ENCODE data around the gene IKZF4. TPM values are rescaled to one million over a fixed set of nuclear protein-coding genes. Genes with fewer than 3 reads are reported as not detected.

IKZF4 gene
- total and polyA plus RNA-seq, 2 experiments from 2014 or later = 4.6 to 9.0 TPM

DNA sequence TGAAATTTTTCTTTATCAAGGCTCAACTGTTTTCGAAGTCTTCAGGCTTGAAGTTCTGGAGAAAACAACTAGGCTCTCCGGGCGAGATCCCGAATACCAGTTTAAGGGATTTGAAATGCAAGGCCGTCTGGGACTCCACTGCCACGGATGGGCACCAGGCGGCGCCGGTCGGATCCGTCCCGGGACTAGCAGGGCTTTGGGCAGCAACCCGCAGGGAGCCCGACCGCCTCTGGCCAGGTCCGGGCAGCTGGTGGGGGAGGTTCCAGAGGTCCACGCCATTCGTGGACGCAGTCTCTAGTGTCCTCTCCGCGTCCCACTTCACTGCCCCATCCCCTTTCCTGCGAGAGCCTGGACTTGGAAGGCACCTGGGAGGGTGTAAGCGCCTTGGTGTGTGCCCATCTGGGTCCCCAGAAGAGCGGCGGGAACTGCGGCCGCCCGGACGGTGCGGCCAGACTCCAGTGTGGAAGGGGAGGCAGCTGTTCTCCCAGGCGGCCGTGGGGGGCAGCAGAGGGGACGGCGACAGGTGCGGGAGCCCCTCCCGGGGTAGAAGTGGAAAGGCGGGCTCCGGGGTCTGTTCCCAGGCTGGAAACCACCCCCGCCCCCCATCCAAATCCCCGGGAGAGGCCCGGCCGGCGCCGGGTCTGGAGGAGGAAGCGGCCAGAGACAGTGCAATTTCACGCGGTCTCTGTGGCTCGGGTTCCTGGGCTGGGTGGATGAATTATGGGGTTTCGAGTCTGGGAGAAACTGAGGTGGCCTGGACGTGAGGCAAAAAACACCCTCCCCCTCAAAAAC, 58.3 kb downstream of the IKZF4 start:
- H3K27ac ChIP-seq (ENCODE audit: low read depth) = peak overlapping the region; percentile 98
- peak; percentile 96 for DNase-seq (ENCODE audit: low spot score)

DNA sequence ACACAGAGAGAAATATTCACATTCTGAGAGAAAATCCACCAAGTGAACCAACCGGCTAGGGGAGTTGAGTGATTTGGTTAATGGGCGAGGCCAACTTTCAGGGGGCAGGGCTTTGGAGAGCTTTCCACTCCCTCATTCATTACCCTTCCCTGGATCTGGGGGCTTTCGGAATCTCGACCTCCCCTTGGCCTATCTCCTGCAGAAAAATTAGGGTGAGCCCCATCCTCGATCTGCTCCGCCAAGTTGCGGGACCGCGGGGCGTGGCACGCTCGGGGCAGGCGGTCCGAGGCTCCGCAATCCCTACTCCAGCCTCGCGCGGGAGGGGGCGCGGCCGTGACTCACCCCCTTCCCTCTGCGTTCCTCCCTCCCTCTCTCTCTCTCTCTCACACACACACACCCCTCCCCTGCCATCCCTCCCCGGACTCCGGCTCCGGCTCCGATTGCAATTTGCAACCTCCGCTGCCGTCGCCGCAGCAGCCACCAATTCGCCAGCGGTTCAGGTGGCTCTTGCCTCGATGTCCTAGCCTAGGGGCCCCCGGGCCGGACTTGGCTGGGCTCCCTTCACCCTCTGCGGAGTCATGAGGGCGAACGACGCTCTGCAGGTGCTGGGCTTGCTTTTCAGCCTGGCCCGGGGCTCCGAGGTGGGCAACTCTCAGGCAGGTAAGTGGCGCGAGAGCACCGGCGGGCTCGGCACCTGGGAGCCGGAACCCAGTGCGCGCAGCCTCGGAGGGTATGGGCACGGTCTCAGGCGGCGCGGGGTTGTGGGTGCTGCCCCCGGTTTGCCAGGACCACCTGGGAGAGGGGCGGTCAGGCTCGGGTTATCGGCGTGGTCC, 59.1 kb downstream of the IKZF4 start, which contains the start of gene ERBB3:
Gene ERBB3, plus strand, starts transcription at position 443 of the 833 bp plus-strand sequence. Its CDS starts 136 bp downstream, at position 579.
- ATAC-seq (peak; percentile 58), DNase-seq (ENCODE audit: low spot score) (peak; percentile 92)
- Histone ChIP-seq H3K4me3 (peak within 1 kb of the TSS; percentile 84), H3K4me1 (ENCODE audit: insufficient read depth) (peaks cover 22% of the 10 kb centered on the region), H3F3A (replicated peaks; ENCODE audit: low read depth) (0 out of 2 replicates have a peak, but pooled peaks cover 13% of the 10 kb centered on the region), H2AFZ (peak within 1 kb of the TSS; percentile 93), H3K4me2 (peak within 1 kb of the TSS; percentile 93), H3K36me3 (ENCODE audit: insufficient read depth) (0 out of 2 replicates have a peak, but pooled peaks cover 7% of the 10 kb centered on the region), H4K20me1 (replicated peaks; ENCODE audit: insufficient read depth) (peaks cover 17% of the 10 kb centered on the region), H3K27ac (ENCODE audit: low read depth) (peak within 1 kb of the TSS; percentile 98), H3K9me2 (ENCODE audit: insufficient read depth) (no peaks in the 10 kb centered on the region), H3K79me2 (replicated peaks; ENCODE audit: insufficient read depth) (peaks cover 30% of the 10 kb centered on the region), H3K27me3 (ENCODE audit: insufficient read depth) (no peaks in the 10 kb centered on the region)
- Mint-ChIP-seq H3K27ac (peak within 1 kb of the TSS; percentile 98), H3K27me3 (ENCODE audit: insufficient read depth, low read depth, poor library complexity) (peaks cover 7% of the 10 kb centered on the region), H3K9me3 (peaks cover 3% of the 10 kb centered on the region; the same call in 1 of the 3 replicates), H3K4me3 (peak within 1 kb of the TSS; percentile 90), H3K36me3 (ENCODE audit: low read depth) (peaks cover 20% of the 10 kb centered on the region), H3K4me1 (peaks cover 30% of the 10 kb centered on the region)
- no peak; the same call in none of the 2 replicates for TF ChIP-seq POLR2AphosphoS5 (IDR thresholded peaks at IDR 0.05; ENCODE audit: low read depth)
- TF ChIP-seq, protein P1, sequence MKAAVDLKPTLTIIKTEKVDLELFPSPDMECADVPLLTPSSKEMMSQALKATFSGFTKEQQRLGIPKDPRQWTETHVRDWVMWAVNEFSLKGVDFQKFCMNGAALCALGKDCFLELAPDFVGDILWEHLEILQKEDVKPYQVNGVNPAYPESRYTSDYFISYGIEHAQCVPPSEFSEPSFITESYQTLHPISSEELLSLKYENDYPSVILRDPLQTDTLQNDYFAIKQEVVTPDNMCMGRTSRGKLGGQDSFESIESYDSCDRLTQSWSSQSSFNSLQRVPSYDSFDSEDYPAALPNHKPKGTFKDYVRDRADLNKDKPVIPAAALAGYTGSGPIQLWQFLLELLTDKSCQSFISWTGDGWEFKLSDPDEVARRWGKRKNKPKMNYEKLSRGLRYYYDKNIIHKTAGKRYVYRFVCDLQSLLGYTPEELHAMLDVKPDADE (IDR thresholded peaks at IDR 0.05) = peak; percentile 24; the same call in 1 of the 2 replicates
- TF ChIP-seq, protein P2, sequence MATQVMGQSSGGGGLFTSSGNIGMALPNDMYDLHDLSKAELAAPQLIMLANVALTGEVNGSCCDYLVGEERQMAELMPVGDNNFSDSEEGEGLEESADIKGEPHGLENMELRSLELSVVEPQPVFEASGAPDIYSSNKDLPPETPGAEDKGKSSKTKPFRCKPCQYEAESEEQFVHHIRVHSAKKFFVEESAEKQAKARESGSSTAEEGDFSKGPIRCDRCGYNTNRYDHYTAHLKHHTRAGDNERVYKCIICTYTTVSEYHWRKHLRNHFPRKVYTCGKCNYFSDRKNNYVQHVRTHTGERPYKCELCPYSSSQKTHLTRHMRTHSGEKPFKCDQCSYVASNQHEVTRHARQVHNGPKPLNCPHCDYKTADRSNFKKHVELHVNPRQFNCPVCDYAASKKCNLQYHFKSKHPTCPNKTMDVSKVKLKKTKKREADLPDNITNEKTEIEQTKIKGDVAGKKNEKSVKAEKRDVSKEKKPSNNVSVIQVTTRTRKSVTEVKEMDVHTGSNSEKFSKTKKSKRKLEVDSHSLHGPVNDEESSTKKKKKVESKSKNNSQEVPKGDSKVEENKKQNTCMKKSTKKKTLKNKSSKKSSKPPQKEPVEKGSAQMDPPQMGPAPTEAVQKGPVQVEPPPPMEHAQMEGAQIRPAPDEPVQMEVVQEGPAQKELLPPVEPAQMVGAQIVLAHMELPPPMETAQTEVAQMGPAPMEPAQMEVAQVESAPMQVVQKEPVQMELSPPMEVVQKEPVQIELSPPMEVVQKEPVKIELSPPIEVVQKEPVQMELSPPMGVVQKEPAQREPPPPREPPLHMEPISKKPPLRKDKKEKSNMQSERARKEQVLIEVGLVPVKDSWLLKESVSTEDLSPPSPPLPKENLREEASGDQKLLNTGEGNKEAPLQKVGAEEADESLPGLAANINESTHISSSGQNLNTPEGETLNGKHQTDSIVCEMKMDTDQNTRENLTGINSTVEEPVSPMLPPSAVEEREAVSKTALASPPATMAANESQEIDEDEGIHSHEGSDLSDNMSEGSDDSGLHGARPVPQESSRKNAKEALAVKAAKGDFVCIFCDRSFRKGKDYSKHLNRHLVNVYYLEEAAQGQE (IDR thresholded peaks at IDR 0.05; ENCODE audit: unreplicated experiment) = no peak
- no peak for TF ChIP-seq ZNF114 (CRISPR knock-in tag; IDR thresholded peaks at IDR 0.05)
- TF ChIP-seq ZNF331 (CRISPR knock-in tag; IDR thresholded peaks at IDR 0.05; ENCODE audit: low read depth) = no peak
- TF ChIP-seq EZH2phosphoT487 (IDR thresholded peaks at IDR 0.05; ENCODE audit: unreplicated experiment) = no peak
- peak; percentile 53; the same call in 1 of the 2 replicates for TF ChIP-seq CREB1 (CRISPR knock-in tag; IDR thresholded peaks at IDR 0.05; ENCODE audit: low read depth)
- TF ChIP-seq NANOG (IDR thresholded peaks at IDR 0.05; ENCODE audit: borderline replicate concordance) = no peak
- TF ChIP-seq JUNB (IDR thresholded peaks at IDR 0.05; ENCODE audit: unreplicated experiment) = no peak

More for the DNA sequence above, 58.3 kb downstream of the IKZF4 start:
- TF ChIP-seq POLR2AphosphoS5 (IDR thresholded peaks at IDR 0.05; ENCODE audit: low read depth) (peak; percentile 67), CREB1 (CRISPR knock-in tag; IDR thresholded peaks at IDR 0.05; ENCODE audit: low read depth) (peak; percentile 44; the same call in 1 of the 2 replicates), STAT1 (IDR thresholded peaks at IDR 0.05; ENCODE audit: unreplicated experiment) (no peak), ZNF331 (CRISPR knock-in tag; IDR thresholded peaks at IDR 0.05; ENCODE audit: low read depth) (no peak), EZH2phosphoT487 (IDR thresholded peaks at IDR 0.05; ENCODE audit: unreplicated experiment) (no peak)
- TF ChIP-seq, protein P3, sequence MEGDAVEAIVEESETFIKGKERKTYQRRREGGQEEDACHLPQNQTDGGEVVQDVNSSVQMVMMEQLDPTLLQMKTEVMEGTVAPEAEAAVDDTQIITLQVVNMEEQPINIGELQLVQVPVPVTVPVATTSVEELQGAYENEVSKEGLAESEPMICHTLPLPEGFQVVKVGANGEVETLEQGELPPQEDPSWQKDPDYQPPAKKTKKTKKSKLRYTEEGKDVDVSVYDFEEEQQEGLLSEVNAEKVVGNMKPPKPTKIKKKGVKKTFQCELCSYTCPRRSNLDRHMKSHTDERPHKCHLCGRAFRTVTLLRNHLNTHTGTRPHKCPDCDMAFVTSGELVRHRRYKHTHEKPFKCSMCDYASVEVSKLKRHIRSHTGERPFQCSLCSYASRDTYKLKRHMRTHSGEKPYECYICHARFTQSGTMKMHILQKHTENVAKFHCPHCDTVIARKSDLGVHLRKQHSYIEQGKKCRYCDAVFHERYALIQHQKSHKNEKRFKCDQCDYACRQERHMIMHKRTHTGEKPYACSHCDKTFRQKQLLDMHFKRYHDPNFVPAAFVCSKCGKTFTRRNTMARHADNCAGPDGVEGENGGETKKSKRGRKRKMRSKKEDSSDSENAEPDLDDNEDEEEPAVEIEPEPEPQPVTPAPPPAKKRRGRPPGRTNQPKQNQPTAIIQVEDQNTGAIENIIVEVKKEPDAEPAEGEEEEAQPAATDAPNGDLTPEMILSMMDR (conservative IDR thresholded peaks at IDR 0.05; ENCODE audit: low read depth in 2 of 2) = peak; percentile 70 to 74
- Histone ChIP-seq H3K4me3 (peak overlapping the region; percentile 84), H3K4me1 (ENCODE audit: insufficient read depth) (peaks cover 22% of the 10 kb centered on the region), H3F3A (replicated peaks; ENCODE audit: low read depth) (0 out of 2 replicates have a peak, but pooled peaks cover 15% of the 10 kb centered on the region), H3K9me2 (ENCODE audit: insufficient read depth) (no peaks in the 10 kb centered on the region), H3K27me3 (ENCODE audit: insufficient read depth) (no peaks in the 10 kb centered on the region), H3K4me2 (peak overlapping the region; percentile 93), H3K36me3 (ENCODE audit: insufficient read depth) (no peaks in the 10 kb centered on the region), H2AFZ (peak overlapping the region; percentile 93; the same call in 1 of the 2 replicates), H3K79me2 (replicated peaks; ENCODE audit: insufficient read depth) (peaks cover 30% of the 10 kb centered on the region), H4K20me1 (replicated peaks; ENCODE audit: insufficient read depth) (peaks cover 12% of the 10 kb centered on the region; the same call in 1 of the 2 replicates)
- peak overlapping the region; percentile 90 for H3K4me3 Mint-ChIP-seq
- peak; percentile 71 for ATAC-seq
- peaks cover 30% of the 10 kb centered on the region for H3K4me1 Mint-ChIP-seq
- peak overlapping the region; percentile 98 for H3K27ac Mint-ChIP-seq
- peaks cover 3% of the 10 kb centered on the region; the same call in 1 of the 3 replicates for H3K9me3 Mint-ChIP-seq
- peaks cover 12% of the 10 kb centered on the region for H3K36me3 Mint-ChIP-seq (ENCODE audit: low read depth)
- H3K27me3 Mint-ChIP-seq (ENCODE audit: insufficient read depth, low read depth, poor library complexity) = peaks cover 7% of the 10 kb centered on the region
